ENCODE data around the gene SETD6. TPM values are rescaled to one million over a fixed set of nuclear protein-coding genes. Genes with fewer than 3 reads are reported as not detected.

Gene SETD6
- total RNA-seq, 4 donors from 2014 or later: 32.8 to 74.2 (median 52.9) TPM

- intact Hi-C loops (cut with DNase I; ENCODE audit: low total_unique reads): loop anchor here (10.0 kb wide), 1 partner anchor 165 kb away; no protein-coding TSS in a partner anchor
- TF ChIP-seq CTCF (IDR thresholded peaks at IDR 0.05) (no peak), POLR2A (IDR thresholded peaks at IDR 0.05) (no peak)
- no peak within 1 kb of the TSS for H3K4me3 ChIP-seq (ENCODE audit: low read depth, poor library complexity, severe bottlenecking)
- peak in 1 of 2 donors; percentile 84 for DNase-seq (ENCODE audit: low spot score in 2 of 2)
- 48 to 60% methylated on average over 18 to 23 of the region's 24 CpGs for WGBS, 2 donors
Observed at GRCh38 chr16:58499615-58500351, 15.5 kb upstream of the SETD6 start, which contains the start of gene NDRG4. Gene NDRG4 (plus strand): TSS chr16:58500143. CDS start chr16:58500249, 106 bp downstream.

GRCh38 chr16:58500430-58501241 is 14.7 kb upstream of the SETD6 start:
- peak in 1 of 2 donors; percentile 85 for DNase-seq (ENCODE audit: low spot score in 2 of 2)
- intact Hi-C loops (cut with DNase I; ENCODE audit: low total_unique reads): loop anchor here (10.0 kb wide), 1 partner anchor 164 kb away; no protein-coding TSS in a partner anchor
- 12 to 23% methylated on average over 14 to 20 of the region's 36 CpGs for WGBS, 2 donors

GRCh38 chr16:58501242-58502131 is 13.8 kb upstream of the SETD6 start:
- H3K4me3 ChIP-seq (ENCODE audit: low read depth, poor library complexity, severe bottlenecking): no peak overlapping the region
- DNase-seq (ENCODE audit: low spot score in 2 of 2): peak in 1 of 2 donors; percentile 57
- 16 to 33% methylated on average over 35 to 38 of the region's 42 CpGs for WGBS, 2 donors
- TF ChIP-seq POLR2A (IDR thresholded peaks at IDR 0.05) (no peak), CTCF (IDR thresholded peaks at IDR 0.05) (no peak)
- intact Hi-C loops (cut with DNase I; ENCODE audit: low total_unique reads): loop anchor here (10.0 kb wide), 1 partner anchor 163 kb away; no protein-coding TSS in a partner anchor

More at GRCh38 chr16:58500430-58501241, 14.7 kb upstream of the SETD6 start:
- TF ChIP-seq CTCF (IDR thresholded peaks at IDR 0.05) (no peak), POLR2A (IDR thresholded peaks at IDR 0.05) (no peak)
- H3K4me3 ChIP-seq (ENCODE audit: low read depth, poor library complexity, severe bottlenecking): no peak overlapping the region

DNA sequence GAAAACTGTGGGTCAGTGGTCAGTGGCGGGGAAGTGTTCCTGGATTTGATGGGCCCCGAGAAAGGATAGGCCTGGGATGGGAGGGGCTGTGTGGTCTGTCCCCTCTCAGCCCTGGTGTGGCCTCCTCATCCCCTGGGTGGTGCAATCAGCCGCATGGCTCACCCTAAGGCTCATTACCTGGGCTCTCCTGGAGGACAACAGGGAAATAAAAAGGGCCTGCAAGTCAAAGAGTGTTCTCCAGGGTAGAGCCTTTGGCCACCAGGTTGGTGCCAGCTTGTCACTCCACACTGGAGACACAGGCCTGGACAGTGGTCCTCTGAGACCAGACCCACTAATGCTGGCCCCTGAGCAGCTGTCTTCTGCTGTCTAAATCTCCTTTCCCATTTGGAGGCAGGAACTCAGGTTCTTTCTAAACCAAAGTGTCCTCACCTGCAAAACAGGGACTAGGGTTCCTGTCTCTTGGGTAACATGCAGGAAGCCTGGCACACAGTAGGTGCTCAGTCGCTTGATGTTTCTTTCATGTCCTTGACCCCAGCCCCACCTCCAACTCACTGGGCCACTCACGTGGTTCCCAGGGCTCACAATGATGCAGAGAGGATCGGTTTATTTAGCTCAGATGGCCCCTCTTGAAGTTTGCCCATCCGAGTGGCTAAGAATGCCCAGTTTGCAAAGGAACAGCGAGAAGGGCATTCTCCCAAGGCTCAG is 12.9 kb upstream of the SETD6 start:
- TF ChIP-seq POLR2A (IDR thresholded peaks at IDR 0.05) (no peak), CTCF (IDR thresholded peaks at IDR 0.05) (no peak)
- intact Hi-C loops (cut with DNase I; ENCODE audit: low total_unique reads): loop anchor here (10.0 kb wide), 1 partner anchor 162 kb away; no protein-coding TSS in a partner anchor
- 77 to 91% methylated on average over 8 of the region's 8 CpGs for WGBS, 2 donors
- no peak overlapping the region for H3K4me3 ChIP-seq (ENCODE audit: low read depth, poor library complexity, severe bottlenecking)
- peak in 1 of 2 donors; percentile 60 for DNase-seq (ENCODE audit: low spot score in 2 of 2)

All from lower leg skin (tissue), 4 donors.